ENCODE data around the gene EMC8.
A peak's percentile ranks its signal among the peaks of the same experiment; 100 is the strongest.
"Not testable (repeated sequence)": the region's sequence is repeated elsewhere in the genome, so short reads cannot be mapped to it uniquely, and the experiment has no call there.

The EMC8 gene

GRCh38 chr16:85834741-85835140 is 35.4 kb upstream of the EMC8 start:
- DNase-seq = no peak

GRCh38 chr16:85833219-85833920 is 34.0 kb upstream of the EMC8 start:
- DNase-seq = no peak

GRCh38 chr16:85832570-85833218 is 33.4 kb upstream of the EMC8 start:
- DNase-seq = no peak

GRCh38 chr16:85830821-85831220 is 31.5 kb upstream of the EMC8 start:
- DNase-seq = no peak

GRCh38 chr16:85829751-85830445 is 30.6 kb upstream of the EMC8 start:
- no peak for DNase-seq

- no peak for DNase-seq
Measured at GRCh38 chr16:85829171-85829719, 29.9 kb upstream of the EMC8 start.

GRCh38 chr16:85828166-85828565 is 28.8 kb upstream of the EMC8 start:
- DNase-seq = no peak

GRCh38 chr16:85826686-85827247 is 27.4 kb upstream of the EMC8 start:
- no peak for DNase-seq

- no peak for DNase-seq
Measured at GRCh38 chr16:85825326-85825725, 26.0 kb upstream of the EMC8 start.

- no peak for DNase-seq
Measured at GRCh38 chr16:85824161-85825135, 25.1 kb upstream of the EMC8 start.

- no peak for DNase-seq
Measured at GRCh38 chr16:85823328-85823920, 24.1 kb upstream of the EMC8 start.

- DNase-seq = no peak
Measured at GRCh38 chr16:85822145-85822544, 22.8 kb upstream of the EMC8 start.

- DNase-seq = peak; percentile 61
Measured at GRCh38 chr16:85821390-85822135, 22.2 kb upstream of the EMC8 start.

- no peak for DNase-seq
Measured at GRCh38 chr16:85820604-85821372, 21.4 kb upstream of the EMC8 start.

GRCh38 chr16:85819771-85820170 is 20.4 kb upstream of the EMC8 start:
- DNase-seq = no peak

- DNase-seq = peak; percentile 55
Measured at GRCh38 chr16:85819245-85819644, 19.9 kb upstream of the EMC8 start.

GRCh38 chr16:85817195-85817594 is 17.9 kb upstream of the EMC8 start:
- DNase-seq = not testable (repeated sequence)

- no peak for DNase-seq
Measured at GRCh38 chr16:85816159-85816558, 16.8 kb upstream of the EMC8 start.

- no peak for DNase-seq
Measured at GRCh38 chr16:85812811-85813700, 13.7 kb upstream of the EMC8 start.

Data from NCI-H226 (cell line).